DND-41 (cell line): Measurements from ENCODE around the gene OR52K2.

Experiments used
- EZH2 ChIP-seq: IDR thresholded peaks from 3 replicates; pipeline ENCODE4 v1.6.1; 2012; ENCODE audit warnings: borderline replicate concordance, low read depth, mild to moderate bottlenecking, moderate library complexity, low read length, inconsistent platforms; ENCODE audit not compliant: severe bottlenecking
- TF ChIP-seq, protein P1 (sequence below): IDR thresholded peaks from 2 replicates; pipeline ENCODE4 v1.5.1; 2012; ENCODE audit warnings: borderline replicate concordance, low read length, moderate library complexity, mild to moderate bottlenecking; ENCODE audit not compliant: poor library complexity, severe bottlenecking; ENCODE audit errors: extremely low read depth

DNA sequence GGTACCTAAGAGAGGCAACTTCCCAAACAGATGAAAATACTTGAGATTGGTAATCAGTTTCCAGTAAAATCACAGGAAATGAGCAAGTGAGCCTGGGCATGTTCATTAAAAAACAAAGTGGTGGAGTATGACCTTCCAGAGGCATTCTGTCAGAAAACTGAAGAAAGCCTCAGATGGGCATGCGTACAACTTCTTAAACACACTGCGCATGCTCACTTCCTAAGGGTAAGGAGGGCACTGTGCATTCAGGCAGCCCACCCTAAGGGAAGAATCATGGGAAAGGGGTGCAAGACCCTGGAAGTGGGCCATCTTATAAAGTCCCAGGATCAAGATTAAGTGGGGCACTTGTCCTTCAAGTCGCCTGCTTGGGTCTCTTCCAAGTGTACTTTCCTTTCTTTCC lies 4.0 kb downstream of the OR52K2 start:
- TF ChIP-seq, protein P1, sequence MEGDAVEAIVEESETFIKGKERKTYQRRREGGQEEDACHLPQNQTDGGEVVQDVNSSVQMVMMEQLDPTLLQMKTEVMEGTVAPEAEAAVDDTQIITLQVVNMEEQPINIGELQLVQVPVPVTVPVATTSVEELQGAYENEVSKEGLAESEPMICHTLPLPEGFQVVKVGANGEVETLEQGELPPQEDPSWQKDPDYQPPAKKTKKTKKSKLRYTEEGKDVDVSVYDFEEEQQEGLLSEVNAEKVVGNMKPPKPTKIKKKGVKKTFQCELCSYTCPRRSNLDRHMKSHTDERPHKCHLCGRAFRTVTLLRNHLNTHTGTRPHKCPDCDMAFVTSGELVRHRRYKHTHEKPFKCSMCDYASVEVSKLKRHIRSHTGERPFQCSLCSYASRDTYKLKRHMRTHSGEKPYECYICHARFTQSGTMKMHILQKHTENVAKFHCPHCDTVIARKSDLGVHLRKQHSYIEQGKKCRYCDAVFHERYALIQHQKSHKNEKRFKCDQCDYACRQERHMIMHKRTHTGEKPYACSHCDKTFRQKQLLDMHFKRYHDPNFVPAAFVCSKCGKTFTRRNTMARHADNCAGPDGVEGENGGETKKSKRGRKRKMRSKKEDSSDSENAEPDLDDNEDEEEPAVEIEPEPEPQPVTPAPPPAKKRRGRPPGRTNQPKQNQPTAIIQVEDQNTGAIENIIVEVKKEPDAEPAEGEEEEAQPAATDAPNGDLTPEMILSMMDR, result no peak
- TF ChIP-seq EZH2, result no peak
